ENCODE data around the gene ZNF516.

GRCh38 chr18:76504749-76505148 lies 9.7 kb upstream of the ZNF516 start:
- TF ChIP-seq CTCF (IDR thresholded peaks at IDR 0.05), result no peak
- no peak for TF ChIP-seq POLR2A (IDR thresholded peaks at IDR 0.05)
